NCI-H146 treated with DMSO at 0.1 percent for 48 hours (cell line): ENCODE data around the gene PMPCA.

Experiments used
- DNase-seq: peaks from one replicate; lab custom pipeline; 2025; ENCODE audit not compliant: unreplicated experiment; lab: John Stamatoyannopoulos, UW

PMPCA gene

DNA sequence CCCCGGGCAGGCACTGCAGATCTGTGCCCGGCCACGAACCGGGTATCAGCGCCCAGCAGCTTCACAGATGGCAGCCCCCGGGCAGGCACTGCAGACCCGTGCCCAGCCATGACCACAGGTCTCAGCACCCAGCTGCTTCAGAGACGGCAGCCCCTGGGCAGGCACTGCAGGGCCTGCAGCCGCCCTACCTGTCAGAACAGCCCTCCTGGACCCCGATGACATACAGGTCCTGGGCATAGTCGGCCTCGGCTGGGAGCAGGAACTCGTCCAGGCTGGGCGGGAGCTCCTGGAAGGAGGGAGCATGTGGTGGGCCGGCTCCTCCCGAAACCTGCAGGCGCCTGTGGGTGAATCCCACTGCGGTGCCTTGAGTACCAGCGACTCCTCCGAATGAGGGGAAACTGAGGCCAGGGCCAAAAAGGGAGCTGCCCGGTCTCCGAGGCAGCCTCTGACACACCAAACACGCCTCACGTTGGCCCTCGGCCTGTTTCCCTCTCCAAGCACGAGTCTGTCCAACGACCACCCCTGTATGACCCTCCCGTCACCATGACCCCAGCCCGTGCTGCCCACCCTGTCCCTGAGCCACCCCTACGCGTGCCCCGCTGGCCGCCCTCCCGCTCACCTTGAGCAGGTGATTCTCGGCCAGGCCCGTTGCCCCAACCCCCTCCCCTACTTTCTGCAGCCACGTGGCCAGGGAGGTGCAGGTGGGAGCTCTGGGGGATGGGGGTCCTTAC, 23.6 kb downstream of the PMPCA start:
- no peak for DNase-seq

DNA sequence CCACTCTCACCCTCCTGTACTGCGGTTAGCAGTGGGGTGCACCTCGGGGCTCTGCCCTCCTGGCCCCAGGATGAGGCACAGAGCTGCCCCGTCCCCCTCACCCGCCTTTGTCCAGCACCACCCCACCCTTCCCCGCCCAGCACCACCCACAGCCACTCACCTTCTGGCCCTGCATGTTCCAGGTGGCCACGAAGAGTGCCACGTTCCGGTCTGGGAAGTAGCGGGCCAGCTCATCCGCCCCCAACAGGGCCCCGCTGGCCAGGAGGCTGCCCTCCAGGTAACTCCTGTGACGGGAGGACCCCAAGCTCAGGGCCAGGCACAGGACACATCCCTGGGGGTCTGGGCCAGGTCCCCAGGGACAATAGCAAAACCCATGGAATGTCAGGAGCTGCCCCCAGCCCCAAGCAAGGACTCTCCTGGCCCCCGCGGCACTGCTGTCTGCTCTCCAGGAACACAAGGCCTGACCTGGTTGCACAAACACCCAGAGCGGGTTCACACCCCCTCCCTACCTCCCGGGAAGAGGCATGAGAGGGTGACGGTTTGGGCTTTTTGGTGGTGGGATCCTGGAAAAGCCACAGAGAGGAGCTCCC, 24.2 kb downstream of the PMPCA start:
- no peak for DNase-seq

GRCh38 chr9:136436055-136436634, 25.7 kb downstream of the PMPCA start:
- no peak for DNase-seq

GRCh38 chr9:136437430-136437829, 27.0 kb downstream of the PMPCA start:
- DNase-seq, result no peak

GRCh38 chr9:136437839-136438547, 27.5 kb downstream of the PMPCA start:
- DNase-seq, result no peak

GRCh38 chr9:136438548-136439480, 28.4 kb downstream of the PMPCA start:
- no peak for DNase-seq

DNA sequence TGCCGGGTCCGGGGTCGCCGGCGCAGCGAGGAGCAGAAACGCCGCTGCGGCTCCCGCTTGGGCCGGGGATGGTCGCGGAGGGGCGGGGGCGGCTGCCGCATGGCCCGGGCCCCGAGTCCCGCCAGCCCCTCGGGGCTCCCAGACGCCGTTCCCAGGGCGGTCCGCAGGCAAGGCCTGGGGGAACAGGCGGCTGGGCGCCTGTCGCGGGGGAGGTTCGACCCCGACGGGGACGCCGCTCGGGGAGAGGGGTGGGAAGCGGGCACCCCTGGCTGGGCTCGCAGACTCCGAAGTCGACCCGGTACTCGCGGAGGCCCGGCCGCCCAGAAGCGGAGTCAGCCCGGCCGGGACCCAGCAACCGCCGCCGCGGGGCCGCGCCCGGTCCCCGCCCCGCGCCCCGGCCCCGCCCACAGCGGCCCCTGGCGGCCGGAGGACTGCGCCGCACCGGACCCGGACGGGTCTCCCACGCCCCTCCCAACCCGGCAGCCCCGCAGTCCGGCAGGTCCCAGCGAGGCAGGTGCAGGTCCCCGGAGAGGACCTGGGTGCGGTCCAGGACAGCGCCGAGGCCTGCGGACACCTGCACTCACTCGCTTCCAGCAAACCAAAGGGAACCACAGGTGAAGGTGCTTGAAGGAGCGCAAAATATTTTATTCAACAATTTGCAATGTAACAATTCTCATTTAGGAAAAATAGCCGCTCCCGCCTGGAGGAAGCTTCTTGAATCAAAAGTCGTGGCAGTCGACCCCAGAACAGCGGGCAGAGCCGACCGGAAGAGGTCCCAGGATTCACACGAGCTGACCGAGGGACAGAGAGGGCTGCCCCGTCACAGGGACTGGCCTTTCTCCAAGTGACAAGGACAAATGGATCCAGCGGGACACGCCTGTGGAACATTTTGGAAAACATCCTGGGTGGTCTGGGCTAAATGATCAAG, 29.3 kb downstream of the PMPCA start, which contains the start of gene INPP5E:
TSS of gene INPP5E (minus strand) at position 365 of the 928 bp plus-strand sequence. CDS start 426 bp downstream, outside the sequence.
- DNase-seq, result no peak

GRCh38 chr9:136441191-136441680, 30.8 kb downstream of the PMPCA start:
- DNase-seq, result no peak

DNA sequence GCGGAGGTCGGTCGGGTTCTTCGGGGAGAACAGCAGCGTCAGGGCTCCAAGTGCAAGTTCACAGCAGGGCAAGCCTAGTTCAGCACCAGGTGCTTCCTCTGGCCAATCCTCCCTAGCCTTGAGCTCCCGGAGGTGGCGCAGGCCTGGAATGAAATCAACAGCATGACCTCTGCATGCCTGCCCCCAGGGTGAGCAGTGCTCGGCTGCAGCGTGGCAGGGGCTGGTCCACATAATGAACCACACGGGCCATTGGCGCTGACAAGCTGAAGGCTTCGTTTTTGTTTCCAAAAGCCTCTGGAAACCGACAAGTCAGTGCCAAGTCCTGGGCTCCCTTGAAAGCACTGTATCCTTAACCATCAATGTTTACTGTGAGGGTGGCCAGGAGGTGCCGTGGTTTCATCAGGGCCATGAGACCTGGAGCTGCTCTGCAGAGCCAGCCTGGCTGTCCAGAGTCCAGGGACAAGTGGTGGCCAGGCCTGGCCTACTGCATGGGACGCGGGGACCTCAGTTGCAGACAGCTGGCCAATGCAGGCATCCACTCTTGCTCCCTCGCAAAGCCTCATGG, 31.3 kb downstream of the PMPCA start:
- DNase-seq, result no peak

DNA sequence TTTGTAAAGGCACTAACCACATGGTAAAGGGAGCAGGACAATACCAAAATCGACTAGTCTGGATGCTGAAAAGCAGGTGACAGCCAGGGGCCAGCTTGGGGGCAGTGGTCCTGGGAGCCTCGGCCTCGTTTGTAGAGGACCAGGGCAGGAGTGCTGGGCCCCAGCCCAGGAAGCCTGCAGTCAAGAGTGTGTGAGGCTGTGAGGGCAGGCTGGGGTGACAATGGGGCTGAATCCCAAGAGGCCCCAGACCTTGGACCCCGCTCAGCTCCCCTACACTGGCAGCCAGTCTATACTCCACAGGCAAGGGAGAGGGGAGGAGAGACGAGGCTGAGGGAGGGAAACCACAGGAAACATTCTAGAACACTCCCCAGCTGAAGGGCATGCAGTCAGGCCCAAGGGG, 31.8 kb downstream of the PMPCA start:
- DNase-seq, result no peak

GRCh38 chr9:136443087-136443486, 32.6 kb downstream of the PMPCA start:
- no peak for DNase-seq

- no peak for DNase-seq
Measured at GRCh38 chr9:136443687-136444086, 33.2 kb downstream of the PMPCA start.

GRCh38 chr9:136444102-136444501, 33.6 kb downstream of the PMPCA start:
- no peak for DNase-seq

- DNase-seq, result no peak
Measured at GRCh38 chr9:136445799-136446198, 35.3 kb downstream of the PMPCA start.

DNA sequence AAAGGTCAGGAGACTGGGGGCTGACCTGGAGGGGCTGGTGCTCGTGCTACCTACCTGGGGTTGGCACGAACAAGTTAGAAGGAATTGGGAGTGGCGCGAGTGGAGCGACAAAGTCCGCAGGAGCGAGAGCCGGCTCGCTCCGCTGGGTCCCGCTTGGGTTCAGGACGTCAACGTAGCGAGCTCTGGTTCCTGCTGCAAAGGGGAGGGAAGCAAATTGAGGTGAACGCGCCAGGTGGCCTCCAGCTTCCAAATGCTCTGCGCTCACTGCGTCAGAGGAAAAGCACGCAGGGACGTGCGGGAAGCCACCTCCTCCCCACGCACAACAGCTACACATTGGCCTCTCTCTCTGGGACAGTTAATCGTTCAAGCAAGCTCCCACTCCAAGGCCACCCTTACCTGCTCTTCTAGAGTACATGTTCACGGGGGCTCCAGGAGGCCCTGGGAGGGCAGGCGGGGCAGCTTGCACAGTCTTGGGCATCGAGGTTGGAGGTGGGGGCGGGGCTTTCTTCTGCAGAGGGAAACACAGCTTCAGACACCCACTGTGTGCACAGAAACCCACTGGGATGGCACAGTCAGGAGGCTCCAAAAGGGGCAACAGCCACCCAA, 36.8 kb downstream of the PMPCA start:
- no peak for DNase-seq

GRCh38 chr9:136448655-136449054, 38.2 kb downstream of the PMPCA start:
- no peak for DNase-seq

GRCh38 chr9:136451221-136451877, 40.9 kb downstream of the PMPCA start:
- no peak for DNase-seq

GRCh38 chr9:136453326-136453725, 42.9 kb downstream of the PMPCA start:
- no peak for DNase-seq
